GM06990 (cell line): ENCODE data around the gene OCA2.
A peak's percentile ranks its signal among the peaks of the same experiment; 100 is the strongest.
"Not testable (repeated sequence)": the region's sequence is repeated elsewhere in the genome, so short reads cannot be mapped to it uniquely, and the experiment has no call there.

Experiments used
- DNase-seq: peaks from one replicate; pipeline ENCODE4 v3.0.0-alpha.2; 2011; ENCODE audit not compliant: insufficient read length; ENCODE audit errors: extremely low read depth
- H3K27me3 ChIP-seq: replicated peaks from 2 replicates; pipeline ENCODE4 v1.6.0; 2011; ENCODE audit warnings: low read length; ENCODE audit not compliant: control insufficient read depth, insufficient read depth
- H3K36me3 ChIP-seq: 2 replicates; pipeline ENCODE4 v1.5.1; 2011; ENCODE audit warnings: low read length; ENCODE audit not compliant: control insufficient read depth, insufficient read depth
- H3K4me3 ChIP-seq: replicated peaks from 2 replicates; pipeline ENCODE4 v1.5.1; 2011; ENCODE audit warnings: low read depth, mild to moderate bottlenecking, control low read depth, low read length
- TF ChIP-seq, protein P1 (sequence below): IDR thresholded peaks from 2 replicates; pipeline ENCODE4 v1.5.1; 2011; ENCODE audit warnings: low read length, control low read depth, mild to moderate bottlenecking, inconsistent platforms; ENCODE audit not compliant: insufficient read depth, poor library complexity, severe bottlenecking

OCA2 gene

DNA sequence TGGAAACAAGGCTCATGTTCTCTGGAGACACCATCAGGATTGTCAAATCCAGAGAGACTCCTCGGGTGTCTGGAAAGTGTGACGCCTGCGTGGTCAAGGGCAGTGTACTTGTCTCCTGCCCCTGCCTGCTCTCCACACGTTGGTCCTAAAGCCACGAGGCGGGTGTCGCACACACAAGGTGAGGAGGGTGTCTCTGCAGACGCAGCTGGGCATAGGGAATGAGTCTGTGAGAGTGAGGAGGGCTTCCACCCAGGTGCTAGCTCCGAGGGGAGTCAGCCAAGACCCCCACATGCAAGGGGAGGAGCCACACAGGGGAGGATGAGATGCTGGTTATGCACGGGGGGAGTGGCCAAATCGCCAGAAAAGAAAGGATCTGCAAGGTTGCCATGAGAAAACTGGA is 27.9 kb upstream of the OCA2 start:
- Histone ChIP-seq H3K27me3 (no peaks in the 10 kb centered on the region), H3K4me3 (no peak overlapping the region), H3K36me3 (peaks cover 13% of the 10 kb centered on the region)
- TF ChIP-seq, protein P1, sequence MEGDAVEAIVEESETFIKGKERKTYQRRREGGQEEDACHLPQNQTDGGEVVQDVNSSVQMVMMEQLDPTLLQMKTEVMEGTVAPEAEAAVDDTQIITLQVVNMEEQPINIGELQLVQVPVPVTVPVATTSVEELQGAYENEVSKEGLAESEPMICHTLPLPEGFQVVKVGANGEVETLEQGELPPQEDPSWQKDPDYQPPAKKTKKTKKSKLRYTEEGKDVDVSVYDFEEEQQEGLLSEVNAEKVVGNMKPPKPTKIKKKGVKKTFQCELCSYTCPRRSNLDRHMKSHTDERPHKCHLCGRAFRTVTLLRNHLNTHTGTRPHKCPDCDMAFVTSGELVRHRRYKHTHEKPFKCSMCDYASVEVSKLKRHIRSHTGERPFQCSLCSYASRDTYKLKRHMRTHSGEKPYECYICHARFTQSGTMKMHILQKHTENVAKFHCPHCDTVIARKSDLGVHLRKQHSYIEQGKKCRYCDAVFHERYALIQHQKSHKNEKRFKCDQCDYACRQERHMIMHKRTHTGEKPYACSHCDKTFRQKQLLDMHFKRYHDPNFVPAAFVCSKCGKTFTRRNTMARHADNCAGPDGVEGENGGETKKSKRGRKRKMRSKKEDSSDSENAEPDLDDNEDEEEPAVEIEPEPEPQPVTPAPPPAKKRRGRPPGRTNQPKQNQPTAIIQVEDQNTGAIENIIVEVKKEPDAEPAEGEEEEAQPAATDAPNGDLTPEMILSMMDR = no peak
- DNase-seq = no peak

DNA sequence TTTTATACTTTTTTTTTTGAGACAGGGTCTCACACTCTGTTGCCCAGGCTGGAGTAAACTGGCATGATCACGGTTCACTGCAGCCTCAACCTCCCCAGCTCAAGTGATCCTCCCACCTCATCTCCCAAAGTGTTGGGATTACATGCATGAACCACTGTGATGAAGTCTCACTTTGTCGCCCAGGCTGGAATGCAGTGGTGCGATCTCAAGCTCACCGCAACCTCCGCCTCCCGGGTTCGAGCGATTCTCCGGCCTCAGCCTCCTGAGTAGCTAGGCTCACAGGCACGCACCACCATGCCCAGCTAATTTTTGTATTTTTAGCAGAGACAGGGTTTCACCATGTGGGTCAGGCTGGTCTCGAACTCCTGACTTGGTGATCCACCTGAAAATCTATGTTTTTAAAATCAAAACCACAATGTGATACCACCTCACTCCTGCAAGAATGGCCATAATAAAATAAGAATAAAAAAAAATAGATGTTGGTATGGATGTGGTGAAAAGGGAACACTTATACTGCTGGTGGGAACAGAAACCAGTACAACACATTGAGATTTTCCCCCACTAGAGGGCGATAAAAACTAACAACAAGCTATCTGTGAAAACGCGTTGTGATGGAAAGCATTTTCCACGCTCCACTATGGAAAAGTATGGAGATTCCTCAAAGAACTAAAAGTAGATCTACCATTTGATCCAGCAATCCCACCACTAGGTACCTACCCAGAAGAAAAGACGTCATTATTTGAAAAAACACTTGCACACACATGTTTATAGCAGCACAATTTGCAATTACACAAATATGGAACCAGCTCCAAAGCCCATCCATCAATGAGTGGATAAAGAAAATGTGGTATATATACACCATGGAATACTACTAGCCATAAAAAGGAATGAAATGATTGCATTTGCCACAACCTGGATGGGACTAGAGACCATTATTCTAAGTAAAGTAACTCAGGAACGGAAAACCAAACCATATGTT is 26.8 kb upstream of the OCA2 start:
- Histone ChIP-seq H3K4me3 (no peak overlapping the region), H3K27me3 (no peaks in the 10 kb centered on the region), H3K36me3 (peaks cover 14% of the 10 kb centered on the region)
- DNase-seq = no peak
- TF ChIP-seq, protein P1 = peak; percentile 63

DNA sequence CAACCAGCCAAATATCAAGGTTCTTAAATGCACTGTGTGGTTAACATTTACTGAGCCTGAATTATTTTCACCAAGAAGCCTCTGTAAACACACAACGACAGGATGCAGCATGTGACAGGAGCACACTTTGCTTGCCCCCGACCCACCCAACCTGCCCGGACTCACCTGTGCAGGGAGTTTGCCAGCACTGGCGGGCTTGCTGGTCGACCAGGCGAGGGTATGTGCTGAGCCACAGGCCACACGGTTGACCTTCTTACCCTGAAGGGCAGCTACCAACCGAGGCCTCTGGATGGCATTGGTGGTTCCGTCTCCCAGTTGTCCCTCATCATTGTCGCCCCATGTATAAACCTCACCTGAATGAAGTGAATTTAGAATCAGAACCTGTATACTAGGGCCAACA is 25.7 kb upstream of the OCA2 start:
- no peak overlapping the region for H3K4me3 ChIP-seq
- H3K27me3 ChIP-seq = no peaks in the 10 kb centered on the region
- DNase-seq = no peak
- TF ChIP-seq, protein P1 = no peak
- peaks cover 16% of the 10 kb centered on the region for H3K36me3 ChIP-seq

DNA sequence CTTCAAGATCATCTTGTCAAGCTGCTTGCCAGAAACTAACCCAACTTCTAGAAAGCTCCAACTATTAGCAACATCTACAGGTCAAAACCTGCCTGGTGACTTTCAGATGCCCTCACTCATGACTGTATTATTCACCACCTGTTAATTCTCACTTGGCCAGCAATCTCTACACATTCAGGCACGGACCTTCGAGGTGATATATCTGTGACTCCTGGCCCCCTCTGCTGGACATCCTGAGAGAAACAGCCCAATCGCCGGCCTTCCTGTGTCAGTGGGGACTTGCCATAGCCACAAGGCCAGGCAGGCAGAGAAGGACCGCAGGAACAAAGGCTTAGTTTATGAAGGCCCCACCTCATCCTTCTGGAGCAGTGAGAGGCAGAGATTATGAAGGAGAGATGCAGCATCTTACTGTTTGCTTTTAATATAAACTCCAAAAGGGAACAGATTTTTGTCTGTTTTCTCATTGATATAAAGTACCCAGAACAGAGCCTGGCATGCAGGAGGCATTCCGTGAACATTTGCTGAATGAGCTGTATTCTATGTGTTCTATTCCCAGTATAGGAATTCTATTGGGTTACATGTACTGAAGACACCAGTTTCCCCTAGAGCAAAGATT is 24.4 kb upstream of the OCA2 start:
- no peaks in the 10 kb centered on the region for H3K27me3 ChIP-seq
- TF ChIP-seq, protein P1 = peak; percentile 72
- no peak for DNase-seq
- H3K4me3 ChIP-seq = no peak overlapping the region
- peaks cover 16% of the 10 kb centered on the region for H3K36me3 ChIP-seq

DNA sequence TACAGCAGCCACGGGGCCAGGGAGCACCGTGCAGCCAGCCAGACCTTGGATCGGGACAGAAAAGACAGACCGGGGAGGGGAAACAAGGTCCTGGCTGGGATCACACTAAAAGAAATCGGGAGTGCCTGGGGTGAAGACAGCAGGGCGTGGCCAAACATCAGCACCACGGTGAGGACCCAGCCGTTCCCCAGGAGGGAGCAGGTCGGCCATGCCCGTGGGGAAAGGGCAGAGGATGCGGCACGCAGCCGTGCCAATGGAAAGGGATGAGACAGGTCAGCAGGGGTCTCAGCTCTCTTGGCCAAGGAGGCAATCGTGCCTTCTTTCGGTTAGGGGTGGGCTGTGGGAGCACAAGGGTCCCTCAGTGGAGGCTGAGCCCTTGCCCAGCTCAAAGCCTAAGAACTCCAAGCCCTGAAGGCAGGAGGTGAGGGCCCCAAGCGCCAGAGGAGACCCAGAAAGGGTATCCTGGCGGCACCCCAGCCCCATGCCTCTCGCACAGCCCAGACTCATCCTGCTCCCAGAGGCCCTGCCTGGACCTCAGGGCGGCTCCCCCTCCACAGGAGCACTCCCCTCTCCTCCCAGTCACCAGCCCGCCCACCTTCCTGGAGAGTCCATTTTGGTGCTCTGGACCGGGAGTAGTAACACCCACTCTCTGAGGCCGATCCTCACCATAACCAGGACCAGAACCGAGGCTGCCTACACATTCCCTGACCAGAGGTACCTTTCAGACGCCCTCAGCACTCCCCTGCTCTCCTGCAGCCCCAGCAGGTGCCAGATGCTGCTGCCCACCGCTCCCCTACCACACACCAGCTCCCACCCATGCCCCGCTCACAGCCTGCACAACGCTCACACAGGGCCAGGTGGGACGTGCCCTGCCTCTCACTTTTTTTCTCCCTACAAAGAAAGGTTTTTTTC is 23.2 kb upstream of the OCA2 start:
- peaks cover 18% of the 10 kb centered on the region for H3K36me3 ChIP-seq
- no peak for DNase-seq
- H3K27me3 ChIP-seq = no peaks in the 10 kb centered on the region
- TF ChIP-seq, protein P1 = no peak
- H3K4me3 ChIP-seq = no peak overlapping the region

DNA sequence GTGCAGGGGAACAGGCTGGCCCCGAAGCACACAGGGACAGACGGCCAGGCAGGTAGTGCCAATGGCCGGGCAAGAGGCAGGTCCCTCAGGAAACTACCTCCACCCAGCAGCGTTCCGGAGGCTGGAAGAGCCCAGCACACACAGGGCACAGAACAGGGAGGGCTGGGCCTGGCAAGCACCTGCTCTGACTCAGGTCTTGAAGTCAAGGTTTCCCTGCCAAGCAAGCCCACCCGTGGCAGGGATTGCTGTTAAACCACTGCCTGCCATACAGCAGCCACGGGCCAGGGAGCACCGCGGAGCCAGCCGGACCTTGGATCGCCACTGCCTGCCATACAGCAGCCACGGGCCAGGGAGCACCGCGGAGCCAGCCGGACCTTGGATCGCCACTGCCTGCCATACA is 22.5 kb upstream of the OCA2 start:
- not testable (repeated sequence) for H3K4me3 ChIP-seq, H3K27me3 ChIP-seq, DNase-seq
- peaks cover 19% of the 10 kb centered on the region for H3K36me3 ChIP-seq
